Measurements from ENCODE around the gene ROR2. TPM values are rescaled to one million over a fixed set of nuclear protein-coding genes. Genes with fewer than 3 reads are reported as not detected.

Gene ROR2
- total RNA-seq, 1 experiment from 2014 or later: 0.68 TPM

DNA sequence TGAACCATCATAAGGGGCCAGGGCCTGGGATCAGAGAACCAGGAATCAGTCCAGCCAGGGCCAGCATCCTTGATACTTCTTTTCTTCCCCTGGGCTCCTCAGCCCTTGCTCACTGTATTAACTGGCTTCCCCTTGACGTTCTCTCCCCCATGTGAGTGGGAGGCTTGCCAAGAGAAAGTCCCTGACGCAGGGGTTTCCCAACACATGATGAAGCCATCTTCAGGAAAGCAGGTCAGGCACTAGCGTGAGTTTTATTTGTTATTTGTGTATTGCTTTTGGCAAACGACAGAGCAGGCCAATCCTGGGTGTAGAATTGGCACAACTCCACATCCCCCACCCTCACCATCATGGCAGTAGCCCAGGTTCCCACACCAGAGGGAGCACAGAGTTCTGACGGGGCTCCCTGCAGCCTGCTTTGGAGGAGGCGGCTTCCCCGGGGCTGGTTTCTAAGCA is 360.9 kb downstream of the ROR2 start:
- H3K36me3 Mint-ChIP-seq (ENCODE audit: insufficient read depth, unreplicated experiment): no peaks in the 10 kb centered on the region
- H3K27me3 Mint-ChIP-seq (ENCODE audit: insufficient read depth, unreplicated experiment): no peaks in the 10 kb centered on the region
- H3K4me3 ChIP-seq (ENCODE audit: low read depth, low read length): no peak overlapping the region
- H3K4me1 Mint-ChIP-seq (ENCODE audit: low read depth, unreplicated experiment): no peaks in the 10 kb centered on the region
- TF ChIP-seq, protein P1, sequence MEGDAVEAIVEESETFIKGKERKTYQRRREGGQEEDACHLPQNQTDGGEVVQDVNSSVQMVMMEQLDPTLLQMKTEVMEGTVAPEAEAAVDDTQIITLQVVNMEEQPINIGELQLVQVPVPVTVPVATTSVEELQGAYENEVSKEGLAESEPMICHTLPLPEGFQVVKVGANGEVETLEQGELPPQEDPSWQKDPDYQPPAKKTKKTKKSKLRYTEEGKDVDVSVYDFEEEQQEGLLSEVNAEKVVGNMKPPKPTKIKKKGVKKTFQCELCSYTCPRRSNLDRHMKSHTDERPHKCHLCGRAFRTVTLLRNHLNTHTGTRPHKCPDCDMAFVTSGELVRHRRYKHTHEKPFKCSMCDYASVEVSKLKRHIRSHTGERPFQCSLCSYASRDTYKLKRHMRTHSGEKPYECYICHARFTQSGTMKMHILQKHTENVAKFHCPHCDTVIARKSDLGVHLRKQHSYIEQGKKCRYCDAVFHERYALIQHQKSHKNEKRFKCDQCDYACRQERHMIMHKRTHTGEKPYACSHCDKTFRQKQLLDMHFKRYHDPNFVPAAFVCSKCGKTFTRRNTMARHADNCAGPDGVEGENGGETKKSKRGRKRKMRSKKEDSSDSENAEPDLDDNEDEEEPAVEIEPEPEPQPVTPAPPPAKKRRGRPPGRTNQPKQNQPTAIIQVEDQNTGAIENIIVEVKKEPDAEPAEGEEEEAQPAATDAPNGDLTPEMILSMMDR (IDR thresholded peaks at IDR 0.05; ENCODE audit: insufficient read depth in 1 of 2, low read depth in 1 of 2, low read length in 1 of 2, severe bottlenecking in 1 of 2, unreplicated experiment in 1 of 2): no peak
- ChIA-PET POLR2A (no interaction called here), CTCF (no interaction called here)
- H3K27me3 ChIP-seq (replicated peaks; ENCODE audit: control insufficient read depth, insufficient read depth, low read length): no peaks in the 10 kb centered on the region
- no peak overlapping the region for H3K4me3 Mint-ChIP-seq (ENCODE audit: unreplicated experiment)
- DNase-seq: no peak
- H3K9me3 ChIP-seq: no peaks in the 10 kb centered on the region
- no peaks in the 10 kb centered on the region for H3K4me1 ChIP-seq
- no peaks in the 10 kb centered on the region for H3K9me3 Mint-ChIP-seq (ENCODE audit: unreplicated experiment)
- no peaks in the 10 kb centered on the region for H3K36me3 ChIP-seq (ENCODE audit: control insufficient read depth, insufficient read depth, low read length)
- intact Hi-C loops (cut with micrococcal nuclease; ENCODE audit: unreplicated experiment): no loop called here
- no peak overlapping the region for H3K27ac Mint-ChIP-seq (ENCODE audit: unreplicated experiment)
- BruUV-seq (replicated peaks): no TSS peak

DNA sequence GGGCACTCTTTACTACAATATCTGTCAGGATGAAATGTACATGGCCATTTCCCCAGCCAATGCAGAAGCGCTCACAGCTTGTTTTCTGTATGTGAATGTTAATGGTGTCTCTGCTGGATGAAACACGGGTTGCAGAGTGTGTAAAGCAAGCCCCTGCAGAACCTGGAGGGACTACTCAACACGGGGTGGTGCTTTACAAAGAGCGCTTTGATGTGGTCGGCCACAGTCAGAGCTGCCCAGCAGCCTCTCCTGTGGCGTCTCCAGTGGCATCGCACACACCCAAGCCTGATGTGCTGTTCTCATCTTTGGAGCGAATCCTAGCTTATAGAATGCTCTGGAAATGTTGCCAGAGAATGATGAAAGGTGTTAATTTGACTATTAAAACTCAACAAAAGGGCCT is 363.7 kb downstream of the ROR2 start:
- TF ChIP-seq, protein P1 (IDR thresholded peaks at IDR 0.05; ENCODE audit: insufficient read depth in 1 of 2, low read depth in 1 of 2, low read length in 1 of 2, severe bottlenecking in 1 of 2, unreplicated experiment in 1 of 2): no peak
- intact Hi-C loops (cut with micrococcal nuclease; ENCODE audit: unreplicated experiment): no loop called here
- DNase-seq: no peak

DNA sequence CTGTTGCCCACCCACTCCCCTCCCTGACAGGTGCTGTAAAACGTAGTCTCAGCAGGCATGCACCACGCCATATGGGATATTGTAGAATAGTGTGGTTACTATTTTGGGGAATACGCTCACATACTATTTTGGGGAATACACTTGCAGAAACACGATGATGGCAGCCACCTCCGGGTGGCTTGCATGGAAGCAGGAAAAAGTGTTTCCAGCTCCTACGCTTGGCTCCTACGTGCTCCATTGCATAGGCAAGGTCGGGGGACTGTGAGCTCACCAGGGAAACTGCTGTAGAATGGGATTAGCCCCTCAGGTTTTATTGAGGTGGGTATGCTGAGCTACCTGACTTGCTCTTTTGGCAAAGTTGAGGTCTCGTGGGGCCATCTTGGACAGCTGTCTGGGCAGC is 366.1 kb downstream of the ROR2 start:
- H3K4me3 ChIP-seq (ENCODE audit: low read depth, low read length): no peak overlapping the region
- ChIA-PET CTCF (no interaction called here), POLR2A (no interaction called here)
- H3K27ac Mint-ChIP-seq (ENCODE audit: unreplicated experiment): no peak overlapping the region
- DNase-seq: no peak
- H3K27me3 Mint-ChIP-seq (ENCODE audit: insufficient read depth, unreplicated experiment): no peaks in the 10 kb centered on the region
- no peaks in the 10 kb centered on the region for H3K36me3 Mint-ChIP-seq (ENCODE audit: insufficient read depth, unreplicated experiment)
- no peaks in the 10 kb centered on the region for H3K27me3 ChIP-seq (replicated peaks; ENCODE audit: control insufficient read depth, insufficient read depth, low read length)
- no peak overlapping the region for H3K4me3 Mint-ChIP-seq (ENCODE audit: unreplicated experiment)
- H3K4me1 ChIP-seq: no peaks in the 10 kb centered on the region
- TF ChIP-seq, protein P1 (IDR thresholded peaks at IDR 0.05; ENCODE audit: insufficient read depth in 1 of 2, low read depth in 1 of 2, low read length in 1 of 2, severe bottlenecking in 1 of 2, unreplicated experiment in 1 of 2): no peak
- intact Hi-C loops (cut with micrococcal nuclease; ENCODE audit: unreplicated experiment): no loop called here
- no TSS peak for BruUV-seq (replicated peaks)
- H3K9me3 Mint-ChIP-seq (ENCODE audit: unreplicated experiment): no peaks in the 10 kb centered on the region
- H3K4me1 Mint-ChIP-seq (ENCODE audit: low read depth, unreplicated experiment): no peaks in the 10 kb centered on the region
- H3K36me3 ChIP-seq (ENCODE audit: control insufficient read depth, insufficient read depth, low read length): no peaks in the 10 kb centered on the region
- H3K9me3 ChIP-seq: no peaks in the 10 kb centered on the region

More for the DNA sequence above, 363.7 kb downstream of the ROR2 start:
- Histone ChIP-seq H3K4me1 (no peaks in the 10 kb centered on the region), H3K36me3 (ENCODE audit: control insufficient read depth, insufficient read depth, low read length) (no peaks in the 10 kb centered on the region), H3K4me3 (ENCODE audit: low read depth, low read length) (no peak overlapping the region), H3K27me3 (replicated peaks; ENCODE audit: control insufficient read depth, insufficient read depth, low read length) (no peaks in the 10 kb centered on the region), H3K9me3 (no peaks in the 10 kb centered on the region)
- Mint-ChIP-seq H3K27ac (ENCODE audit: unreplicated experiment) (no peak overlapping the region), H3K9me3 (ENCODE audit: unreplicated experiment) (no peaks in the 10 kb centered on the region), H3K36me3 (ENCODE audit: insufficient read depth, unreplicated experiment) (no peaks in the 10 kb centered on the region), H3K4me3 (ENCODE audit: unreplicated experiment) (no peak overlapping the region), H3K4me1 (ENCODE audit: low read depth, unreplicated experiment) (no peaks in the 10 kb centered on the region), H3K27me3 (ENCODE audit: insufficient read depth, unreplicated experiment) (no peaks in the 10 kb centered on the region)
- ChIA-PET CTCF (no interaction called here), POLR2A (no interaction called here)
- BruUV-seq (replicated peaks): no TSS peak
